Measurements from ENCODE around the gene GUSB.

The GUSB gene

DNA sequence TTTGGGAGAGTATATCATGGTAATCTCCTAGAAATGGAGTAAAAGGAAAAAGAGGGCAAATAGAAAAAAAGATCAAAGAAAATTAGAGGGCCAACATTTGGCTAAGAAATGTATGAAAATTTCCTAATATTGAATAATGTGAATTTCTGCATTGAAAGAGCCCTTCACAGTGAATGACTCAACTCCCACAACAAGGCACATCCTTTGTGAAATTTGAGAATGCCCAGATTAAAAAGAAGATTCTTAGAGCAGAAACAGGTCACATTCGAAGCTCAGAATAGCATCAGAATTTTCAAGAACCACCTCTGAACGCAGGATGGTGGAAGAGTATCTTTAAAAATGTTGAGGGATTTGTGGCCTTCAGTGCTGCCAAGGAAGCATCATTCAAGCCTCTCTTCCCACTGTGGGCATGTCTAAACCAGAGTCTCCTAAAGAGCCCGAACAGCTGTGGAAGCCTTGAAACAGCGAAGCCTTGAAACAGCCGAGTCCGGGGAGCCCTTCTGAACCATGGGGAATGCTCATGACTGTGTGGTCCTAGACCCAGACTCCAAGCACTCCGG lies 43.6 kb downstream of the GUSB start:
- FAIRE-seq, result no peak

DNA sequence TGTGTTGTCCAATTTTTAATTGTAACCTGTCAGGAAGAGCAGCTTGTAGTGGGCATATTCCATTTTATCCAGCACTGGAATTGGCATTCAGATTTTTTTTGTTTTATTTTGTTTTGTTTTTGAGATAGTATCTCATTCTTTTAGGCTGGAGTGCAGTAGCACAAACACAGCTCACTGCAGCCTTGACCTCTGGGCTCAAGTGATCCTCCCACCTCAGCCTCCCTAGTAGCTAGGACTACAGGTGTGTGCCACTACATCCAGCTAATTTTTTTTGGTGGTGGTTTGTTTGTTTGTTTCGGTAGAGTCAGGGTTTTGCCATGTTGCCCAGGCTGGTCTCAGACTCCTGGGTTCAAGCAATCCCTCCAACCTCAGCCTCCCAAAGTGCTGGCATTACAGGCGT lies 44.7 kb downstream of the GUSB start:
- no peak for DNase-seq (ENCODE audit: low spot score)
- no peak for FAIRE-seq

More for the DNA sequence above, 43.6 kb downstream of the GUSB start:
- DNase-seq (ENCODE audit: low spot score), result no peak

DNA sequence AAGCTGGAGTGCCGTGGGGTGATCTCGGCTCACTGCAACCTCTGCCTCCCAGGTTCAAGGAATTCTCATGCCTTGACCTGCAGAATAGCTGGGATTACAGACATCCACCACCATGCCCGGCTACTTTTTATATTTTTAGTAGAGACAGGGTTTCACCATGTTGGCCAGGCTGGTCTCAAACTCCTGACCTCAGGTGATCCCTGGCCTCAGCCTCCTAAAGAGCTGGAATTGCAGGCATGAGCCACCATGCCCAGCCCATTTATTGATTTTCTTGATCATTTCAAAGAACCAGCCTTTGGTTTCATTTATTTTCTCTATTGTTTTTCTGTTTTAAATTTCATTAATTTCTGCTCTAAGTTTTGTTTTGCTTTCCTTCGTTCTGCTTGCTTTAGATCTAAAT lies 50.3 kb downstream of the GUSB start:
- DNase-seq (ENCODE audit: low spot score) (no peak), FAIRE-seq (no peak)

DNA sequence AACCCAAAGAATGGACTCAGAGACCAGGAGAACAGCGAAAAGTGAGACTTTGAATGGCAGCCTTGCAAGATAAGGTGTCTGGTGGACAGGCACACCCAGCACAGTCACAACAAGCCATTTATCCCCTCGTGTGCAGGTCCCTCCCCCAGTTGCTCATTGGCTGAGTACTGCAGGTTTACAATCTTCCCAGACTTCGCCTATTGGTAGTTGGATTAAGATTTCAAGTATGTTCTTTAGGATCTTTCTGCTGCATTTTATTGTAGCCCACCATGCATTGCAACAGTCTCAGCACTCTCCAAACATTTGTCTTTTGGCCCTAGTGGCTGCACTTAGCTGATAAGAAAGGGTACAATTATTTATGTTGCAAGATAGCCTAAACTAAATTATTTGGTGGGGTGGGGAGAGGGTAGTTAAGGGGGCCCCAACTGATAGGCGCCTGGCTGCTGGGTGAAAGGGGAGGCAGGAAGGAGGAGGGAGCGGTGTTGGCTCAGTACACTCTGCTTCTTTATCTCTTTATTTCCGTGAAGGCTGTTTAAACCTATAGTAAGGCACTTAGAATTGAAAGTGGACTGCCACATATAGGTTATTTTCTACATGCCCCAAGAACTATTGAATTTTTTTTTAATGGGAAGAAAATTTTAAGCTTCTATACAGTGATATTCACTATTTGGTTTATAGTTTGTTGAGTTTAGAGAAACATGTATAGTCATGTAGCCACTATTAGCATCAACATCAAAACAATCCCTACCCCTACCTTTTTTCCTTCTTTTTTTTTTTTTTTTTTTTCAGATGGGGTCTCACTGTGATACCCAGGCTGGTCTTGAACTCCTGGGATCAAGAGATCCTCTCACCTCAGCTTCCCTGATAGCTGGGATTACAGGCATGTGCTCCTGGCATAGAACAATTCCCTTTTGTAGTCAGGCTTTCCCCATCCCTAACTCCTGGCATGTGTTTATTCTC lies 54.2 kb downstream of the GUSB start:
- no peak for DNase-seq (ENCODE audit: low spot score)
- no peak for FAIRE-seq

DNA sequence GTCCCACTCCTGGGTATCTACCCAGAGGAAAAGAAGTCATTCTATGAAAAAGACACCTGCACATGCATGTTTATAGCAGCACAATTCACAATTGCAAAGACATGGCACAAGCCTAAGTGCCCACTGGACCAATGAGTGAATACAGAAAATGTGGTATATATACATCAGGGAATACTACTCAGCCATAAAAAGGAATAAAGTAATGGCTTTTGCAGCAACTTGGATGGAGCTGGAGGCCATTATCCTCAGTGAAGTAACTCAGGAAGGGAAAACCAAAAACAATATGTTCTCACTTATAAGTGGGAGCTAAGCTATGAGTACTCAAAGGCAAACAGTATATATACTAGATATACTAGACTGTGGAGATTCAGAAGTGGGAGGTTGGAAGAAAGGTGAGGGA lies 55.4 kb downstream of the GUSB start:
- FAIRE-seq (no peak), DNase-seq (ENCODE audit: low spot score) (no peak)

DNA sequence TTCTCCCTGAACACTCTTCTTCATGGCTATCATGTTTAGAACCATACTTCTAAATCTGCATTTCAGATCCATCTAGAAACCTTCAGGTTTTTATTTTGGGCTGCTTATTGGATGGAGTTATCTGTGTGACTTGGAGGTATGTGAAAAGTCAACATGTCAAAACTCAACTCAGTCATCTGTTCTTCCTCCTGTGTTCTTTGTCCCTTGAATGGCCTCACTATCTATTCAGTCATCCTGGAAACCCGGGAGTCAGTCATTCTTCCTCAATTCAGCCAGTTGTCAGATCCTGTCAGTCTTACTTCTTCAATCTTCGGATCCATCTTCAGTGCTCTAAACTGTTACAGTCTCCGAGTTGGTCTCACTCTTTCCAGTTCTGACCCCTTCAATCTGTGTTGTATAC lies 57.0 kb downstream of the GUSB start:
- no peak for FAIRE-seq

DNA sequence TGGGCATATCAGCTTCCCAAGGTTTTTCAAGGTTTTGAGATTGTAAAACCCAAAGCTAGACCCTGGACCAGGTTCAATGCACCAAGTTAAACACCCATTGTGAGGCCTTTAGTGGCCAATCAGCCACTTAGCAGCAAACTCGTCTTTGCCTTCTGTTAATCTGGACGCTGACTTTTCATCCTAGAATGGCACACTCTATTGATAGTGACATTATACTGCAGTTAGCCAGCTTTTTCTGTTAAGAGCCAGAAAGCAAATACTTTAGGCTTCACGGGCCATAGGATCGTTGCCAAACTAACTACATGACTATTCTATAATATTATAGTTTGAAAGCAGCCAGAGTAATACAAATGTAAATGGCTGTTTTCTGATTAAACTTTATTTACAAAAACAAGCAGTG lies 57.8 kb downstream of the GUSB start:
- DNase-seq (ENCODE audit: low spot score), result no peak
- no peak for FAIRE-seq

More for the DNA sequence above, 57.0 kb downstream of the GUSB start:
- DNase-seq (ENCODE audit: low spot score), result no peak

DNA sequence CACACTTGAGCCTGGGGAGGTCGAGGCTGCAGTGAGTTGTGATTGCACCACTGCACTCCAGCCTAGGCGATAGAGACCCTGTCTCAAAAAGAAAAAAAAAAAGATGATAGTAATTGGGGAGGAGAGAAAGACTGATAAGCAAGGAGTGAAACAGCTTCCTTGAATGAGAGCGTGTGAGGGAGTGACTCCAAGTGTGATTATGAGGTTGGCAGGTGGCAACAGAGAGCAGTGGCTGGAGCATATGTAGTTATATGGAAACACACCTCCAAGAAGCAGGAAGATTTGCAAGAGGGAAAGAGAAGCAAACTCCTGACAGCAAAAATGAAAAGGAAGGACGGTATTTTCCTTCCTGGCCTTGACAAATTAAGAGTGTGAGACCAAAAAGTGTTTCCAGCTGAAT lies 58.7 kb downstream of the GUSB start:
- FAIRE-seq, result no peak
- DNase-seq (ENCODE audit: low spot score), result no peak

DNA sequence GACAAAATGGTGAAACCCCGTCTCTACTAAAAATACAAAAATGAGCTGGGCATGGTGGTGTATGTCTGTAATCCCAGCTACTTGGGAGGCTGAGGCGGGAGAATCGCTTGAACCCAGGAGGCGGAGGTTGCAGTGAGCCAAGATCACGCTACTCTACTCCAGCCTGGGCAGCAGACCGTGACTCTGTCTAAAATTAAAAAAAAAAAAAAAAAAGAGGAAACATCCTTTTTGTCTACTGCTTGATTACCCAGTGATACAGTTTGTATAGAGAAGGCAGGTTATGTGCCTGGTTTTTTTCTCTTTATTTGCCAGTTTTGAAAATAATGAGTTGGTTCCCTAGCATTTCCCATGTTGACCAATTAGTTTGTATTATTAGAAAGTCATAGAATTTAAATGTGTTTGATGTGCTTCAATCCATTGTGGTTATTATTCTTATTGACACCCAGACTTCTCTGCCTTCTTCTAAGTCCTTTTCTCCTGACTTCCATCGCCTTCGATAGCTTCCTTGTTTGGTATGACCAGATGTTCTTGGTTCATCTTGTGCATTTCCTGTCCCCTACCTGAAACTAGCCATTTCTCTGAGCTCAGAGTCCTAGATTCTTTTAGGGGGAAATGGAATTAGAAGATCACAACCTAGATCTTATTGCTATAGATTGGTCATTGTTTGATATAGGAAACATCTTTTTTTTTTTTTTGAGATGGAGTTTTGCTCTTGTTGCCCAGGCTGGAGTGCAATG lies 65.9 kb downstream of the GUSB start:
- DNase-seq (ENCODE audit: low spot score) (no peak), FAIRE-seq (no peak)

DNA sequence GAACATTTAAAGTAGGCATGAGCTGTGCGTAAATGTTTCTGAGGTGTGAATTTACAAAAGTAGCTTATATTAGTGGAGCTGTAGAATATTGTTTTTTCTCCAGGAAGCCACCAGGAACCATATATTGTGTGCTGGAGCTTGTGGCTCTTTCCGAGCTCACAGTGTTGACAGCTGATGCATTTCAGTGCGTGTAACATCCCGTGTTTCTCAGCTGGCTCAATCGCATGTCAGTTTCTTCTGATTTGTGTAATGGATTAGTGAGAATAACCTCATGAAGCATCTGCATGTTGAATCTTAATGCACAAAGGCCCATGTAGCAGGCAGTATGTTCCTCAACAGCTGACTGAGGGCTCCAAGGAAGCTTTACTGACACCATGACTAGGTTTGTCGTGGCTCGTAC lies 69.8 kb downstream of the GUSB start:
- FAIRE-seq, result no peak
- no peak for DNase-seq (ENCODE audit: low spot score)

All from RCC 7860 (cell line).